ENCODE measurements around the gene RIMKLA. TPM values are rescaled to one million over a fixed set of nuclear protein-coding genes. Genes with fewer than 3 reads are reported as not detected.

The RIMKLA gene
- total and polyA plus RNA-seq, 2 donors (not counting 1 experiment from before 2014, with no cell fraction given), result 0.01 TPM; not detected in 1

GRCh38 chr1:42368096-42368795, 12.3 kb upstream of the RIMKLA start:
- Mint-ChIP-seq H3K4me3 (no peak overlapping the region), H3K4me1 (no peaks in the 10 kb centered on the region), H3K27ac (no peak overlapping the region), H3K9me3 (ENCODE audit: insufficient read depth) (no peaks in the 10 kb centered on the region), H3K27me3 (peaks cover 35% of the 10 kb centered on the region)
- POLR2A ChIA-PET, result no interaction called here
- 100% methylated on average over 2 of the region's 7 CpGs for WGBS (ENCODE audit: insufficient coverage)
- no peak overlapping the region for H2AFZ ChIP-seq (ENCODE audit: insufficient read depth, low read depth, low read length, poor library complexity, severe bottlenecking)
- DNase-seq (no peak), ATAC-seq (ENCODE audit: low read depth) (no peak)
- H3K36me3 ChIP-seq (replicated peaks in 1 of 2; ENCODE audit: control extremely low read depth in 1 of 2, control insufficient read depth in 1 of 2, extremely low read depth in 1 of 2, insufficient read depth in 2 of 2, low read length in 1 of 2), result no peaks in the 10 kb centered on the region
- no peak overlapping the region for H3K4me3 ChIP-seq (ENCODE audit: control extremely low read depth in 1 of 5, extremely low read depth in 1 of 5, insufficient read depth in 1 of 5, low read depth in 2 of 5, low read length in 4 of 5)
- no peaks in the 10 kb centered on the region for H3K4me1 ChIP-seq (ENCODE audit: control insufficient read depth in 2 of 2, insufficient read depth in 2 of 2, low read length in 2 of 2)
- CTCF ChIA-PET, result no interaction called here
- H3K4me2 ChIP-seq (replicated peaks; ENCODE audit: low read depth, low read length, poor library complexity, severe bottlenecking), result no peak overlapping the region
- H3K9ac ChIP-seq (ENCODE audit: low read length), result no peak overlapping the region
- TF ChIP-seq EZH2 (IDR thresholded peaks at IDR 0.05; ENCODE audit: borderline replicate concordance, insufficient read depth, low read depth, low read length, poor library complexity, severe bottlenecking), result no peak
- TF ChIP-seq, protein P1, sequence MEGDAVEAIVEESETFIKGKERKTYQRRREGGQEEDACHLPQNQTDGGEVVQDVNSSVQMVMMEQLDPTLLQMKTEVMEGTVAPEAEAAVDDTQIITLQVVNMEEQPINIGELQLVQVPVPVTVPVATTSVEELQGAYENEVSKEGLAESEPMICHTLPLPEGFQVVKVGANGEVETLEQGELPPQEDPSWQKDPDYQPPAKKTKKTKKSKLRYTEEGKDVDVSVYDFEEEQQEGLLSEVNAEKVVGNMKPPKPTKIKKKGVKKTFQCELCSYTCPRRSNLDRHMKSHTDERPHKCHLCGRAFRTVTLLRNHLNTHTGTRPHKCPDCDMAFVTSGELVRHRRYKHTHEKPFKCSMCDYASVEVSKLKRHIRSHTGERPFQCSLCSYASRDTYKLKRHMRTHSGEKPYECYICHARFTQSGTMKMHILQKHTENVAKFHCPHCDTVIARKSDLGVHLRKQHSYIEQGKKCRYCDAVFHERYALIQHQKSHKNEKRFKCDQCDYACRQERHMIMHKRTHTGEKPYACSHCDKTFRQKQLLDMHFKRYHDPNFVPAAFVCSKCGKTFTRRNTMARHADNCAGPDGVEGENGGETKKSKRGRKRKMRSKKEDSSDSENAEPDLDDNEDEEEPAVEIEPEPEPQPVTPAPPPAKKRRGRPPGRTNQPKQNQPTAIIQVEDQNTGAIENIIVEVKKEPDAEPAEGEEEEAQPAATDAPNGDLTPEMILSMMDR (IDR thresholded peaks at IDR 0.05), result no peak
- H3K27me3 ChIP-seq (replicated peaks in 1 of 4; ENCODE audit: control extremely low read depth in 1 of 4, control insufficient read depth in 3 of 4, insufficient read depth in 4 of 4, low read length in 3 of 4), result peaks cover 0 to 7% (median 3%) of the 10 kb centered on the region in 4 experiments
- intact Hi-C loops (cut with micrococcal nuclease), result no loop called here
- no peak overlapping the region for H3K27ac ChIP-seq (ENCODE audit: low read length in 2 of 2)
- H3K9me3 ChIP-seq (ENCODE audit: control extremely low read depth in 1 of 3, control insufficient read depth in 2 of 3, insufficient read depth in 1 of 3, low read length in 2 of 3), result no peaks in the 10 kb centered on the region
- no peaks in the 10 kb centered on the region for H4K20me1 ChIP-seq (ENCODE audit: control insufficient read depth, insufficient read depth, low read length, poor library complexity, severe bottlenecking)
- no peaks in the 10 kb centered on the region for H3K79me2 ChIP-seq (ENCODE audit: control insufficient read depth, insufficient read depth, low read length)

DNA sequence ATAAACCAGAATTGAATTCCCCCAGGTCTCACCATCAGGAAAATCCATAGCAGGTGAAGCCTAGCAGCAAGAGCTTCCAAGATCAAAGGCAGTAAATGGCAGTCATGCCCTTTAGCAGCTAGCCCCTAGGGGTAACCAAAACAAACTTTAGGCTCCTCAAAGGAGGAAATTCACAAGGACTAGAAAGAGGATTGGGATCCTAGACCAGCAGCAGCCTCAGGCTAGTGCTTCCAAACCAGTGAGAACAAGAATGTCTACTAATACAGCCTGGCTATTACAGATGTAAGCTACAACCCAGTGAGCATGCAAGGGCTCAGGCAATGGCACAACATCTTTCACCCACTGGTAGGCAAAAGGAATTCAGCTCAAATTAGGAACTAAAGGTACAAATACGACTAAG, 11.1 kb upstream of the RIMKLA start:
- H3K4me1 Mint-ChIP-seq, result no peaks in the 10 kb centered on the region
- Histone ChIP-seq H3K4me2 (replicated peaks; ENCODE audit: low read depth, low read length, poor library complexity, severe bottlenecking) (no peak overlapping the region), H4K20me1 (ENCODE audit: control insufficient read depth, insufficient read depth, low read length, poor library complexity, severe bottlenecking) (no peaks in the 10 kb centered on the region), H3K4me3 (ENCODE audit: control extremely low read depth in 1 of 5, extremely low read depth in 1 of 5, insufficient read depth in 1 of 5, low read depth in 2 of 5, low read length in 4 of 5) (no peak overlapping the region), H3K4me1 (ENCODE audit: control insufficient read depth in 2 of 2, insufficient read depth in 2 of 2, low read length in 2 of 2) (no peaks in the 10 kb centered on the region), H3K27ac (ENCODE audit: low read length in 2 of 2) (no peak overlapping the region), H2AFZ (ENCODE audit: insufficient read depth, low read depth, low read length, poor library complexity, severe bottlenecking) (no peak overlapping the region), H3K36me3 (replicated peaks in 1 of 2; ENCODE audit: control extremely low read depth in 1 of 2, control insufficient read depth in 1 of 2, extremely low read depth in 1 of 2, insufficient read depth in 2 of 2, low read length in 1 of 2) (no peaks in the 10 kb centered on the region), H3K27me3 (replicated peaks in 1 of 4; ENCODE audit: control extremely low read depth in 1 of 4, control insufficient read depth in 3 of 4, insufficient read depth in 4 of 4, low read length in 3 of 4) (peaks cover 0 to 7% (median 3%) of the 10 kb centered on the region in 4 experiments), H3K9me3 (ENCODE audit: control extremely low read depth in 1 of 3, control insufficient read depth in 2 of 3, insufficient read depth in 1 of 3, low read length in 2 of 3) (no peaks in the 10 kb centered on the region), H3K9ac (ENCODE audit: low read length) (no peak overlapping the region), H3K79me2 (ENCODE audit: control insufficient read depth, insufficient read depth, low read length) (no peaks in the 10 kb centered on the region)
- ATAC-seq (ENCODE audit: low read depth), result no peak
- no peak overlapping the region for H3K27ac Mint-ChIP-seq
- H3K4me3 Mint-ChIP-seq, result no peak overlapping the region
- TF ChIP-seq, protein P1 (IDR thresholded peaks at IDR 0.05), result no peak
- no peak for TF ChIP-seq EZH2 (IDR thresholded peaks at IDR 0.05; ENCODE audit: borderline replicate concordance, insufficient read depth, low read depth, low read length, poor library complexity, severe bottlenecking)
- POLR2A ChIA-PET, result no interaction called here
- intact Hi-C loops (cut with micrococcal nuclease), result no loop called here
- H3K27me3 Mint-ChIP-seq, result peaks cover 38% of the 10 kb centered on the region
- no CpG with 5 or more reads among the region's 1 CpG for WGBS (ENCODE audit: insufficient coverage)
- DNase-seq, result no peak
- CTCF ChIA-PET, result no interaction called here
- H3K9me3 Mint-ChIP-seq (ENCODE audit: insufficient read depth), result no peaks in the 10 kb centered on the region
